Adrenal gland (tissue), 5 donors: ENCODE data around the gene KRTAP10-6.

Experiments used
- CTCF ChIP-seq, 6 experiments: fragments of 450-650 bp in 4 of 6; fragments of 200-600 bp in 2 of 6; sonication (generic) in 1 of 6; IDR thresholded peaks; 1 replicate in 5 of 6; 2 replicates in 1 of 6; pipeline versions ENCODE4 v1.5.1 to v1.8.0; 2016 to 2021; ENCODE audit warnings: antibody characterized with exemption in 6 of 6, mild to moderate bottlenecking in 2 of 6, moderate library complexity in 1 of 6
- POLR2A ChIP-seq, 2 donors: fragments of 450-650 bp; IDR thresholded peaks; one replicate each; pipeline ENCODE4 v1.6.1; 2017; ENCODE audit warnings: antibody characterized with exemption in 2 of 2, mild to moderate bottlenecking in 2 of 2, moderate library complexity in 1 of 2
- donor health status: DM: no; HTN: no; CAD: no.

GRCh38 chr21:44558695-44559094, 33.6 kb downstream of the KRTAP10-6 start, which contains the start of gene KRTAP10-3:
- no peak for TF ChIP-seq CTCF (IDR thresholded peaks at IDR 0.05)
- no peak for TF ChIP-seq POLR2A (IDR thresholded peaks at IDR 0.05)
